Endodermal cell (in vitro differentiated cells): ENCODE measurements around the gene ABCG4. TPM values are rescaled to one million over a fixed set of nuclear protein-coding genes. Genes with fewer than 3 reads are reported as not detected.
"Not testable (repeated sequence)": the region's sequence is repeated elsewhere in the genome, so short reads cannot be mapped to it uniquely, and the experiment has no call there.

Source experiments
- DNase-seq: peaks from one replicate; pipeline ENCODE4 v3.0.0-alpha.2; 2017
- H3K27ac ChIP-seq: 2 replicates; pipeline ENCODE4 v1.5.1; 2013; ENCODE audit warnings: mild to moderate bottlenecking, low read depth, low read length, moderate library complexity
- H3K27me3 ChIP-seq: 2 replicates; pipeline ENCODE4 v1.6.1; 2013; ENCODE audit warnings: mild to moderate bottlenecking, low read length, moderate library complexity; ENCODE audit not compliant: insufficient read depth, control insufficient read depth, poor library complexity, severe bottlenecking
- H3K36me3 ChIP-seq: 2 replicates; pipeline ENCODE4 v1.7.0; 2013; ENCODE audit warnings: mild to moderate bottlenecking, low read length, moderate library complexity; ENCODE audit not compliant: control insufficient read depth, insufficient read depth
- H3K4me1 ChIP-seq: one replicate; pipeline ENCODE4 v1.7.0; 2013; ENCODE audit warnings: low read length; ENCODE audit not compliant: control insufficient read depth, insufficient read depth
- H3K4me3 ChIP-seq: 2 replicates; pipeline ENCODE4 v1.5.1; 2013; ENCODE audit warnings: mild to moderate bottlenecking, low read length, moderate library complexity
- H3K9ac ChIP-seq: 2 replicates; pipeline ENCODE4 v1.6.1; 2013; ENCODE audit warnings: mild to moderate bottlenecking, low read length, moderate library complexity; ENCODE audit not compliant: poor library complexity, severe bottlenecking; ENCODE audit errors: extremely low read depth
- H3K9me3 ChIP-seq: 2 replicates; pipeline ENCODE4 v1.6.1; 2013; ENCODE audit warnings: mild to moderate bottlenecking, low read length, moderate library complexity; ENCODE audit not compliant: control insufficient read depth
- H3K27ac Mint-ChIP-seq: 2 replicates; pipeline ENCODE4 v1.8.0; 2020; ENCODE audit warnings: mixed read lengths
- H3K27me3 Mint-ChIP-seq: 2 replicates; pipeline ENCODE4 v1.8.0; 2021; ENCODE audit warnings: mild to moderate bottlenecking, mixed read lengths; ENCODE audit not compliant: insufficient read depth
- H3K36me3 Mint-ChIP-seq: 2 replicates; pipeline ENCODE4 v1.8.0; 2020; ENCODE audit warnings: low read depth, mixed read lengths
- H3K4me1 Mint-ChIP-seq: 2 replicates; pipeline ENCODE4 v1.8.0; 2020; ENCODE audit warnings: mixed read lengths
- H3K4me3 Mint-ChIP-seq: 2 replicates; pipeline ENCODE4 v1.8.0; 2020; ENCODE audit warnings: mild to moderate bottlenecking, moderate library complexity, mixed read lengths
- H3K9me3 Mint-ChIP-seq: 2 replicates; pipeline ENCODE4 v1.8.0; 2020; ENCODE audit warnings: mild to moderate bottlenecking, mixed read lengths
- CTCF ChIP-seq: fragments of 200-600 bp; sonication (generic); conservative IDR thresholded peaks from 2 replicates; pipeline ENCODE4 v1.5.0; 2021; ENCODE audit warnings: antibody characterized with exemption, mild to moderate bottlenecking
- WGBS, 2 experiments: methylation state at CpG; one replicate each; pipeline versions ENCODE4 v1.1.5 to v1.1.7; 2013; ENCODE audit warnings: missing lambda C conversion rate in 2 of 2, mixed read lengths in 1 of 2; ENCODE audit not compliant: insufficient coverage in 1 of 2, insufficient read length in 1 of 2; 5-methylcytosine and 5-hydroxymethylcytosine counted together
- total RNA-seq, 2 donors: library from RNA; stranded (reverse); fragmentation: NEBNext Ultra II Directional in 1 of 2; extraction: Animal tissue kit (Norgen Biotek cat#: 25700) in 1 of 2; gene quantifications; 2 replicates in 1 of 2; 3 replicates in 1 of 2; pipeline ENCODE4 v1.2.1, GENCODE V29; 2021

The ABCG4 gene
- total RNA-seq, 2 donors from 2014 or later: 1.5 to 1.8 TPM

- TF ChIP-seq CTCF: peak; percentile 46
- Mint-ChIP-seq H3K4me1 (peaks cover 23% of the 10 kb centered on the region), H3K4me3 (peak overlapping the region; percentile 87), H3K36me3 (peaks cover 30% of the 10 kb centered on the region), H3K27ac (peak overlapping the region; percentile 97), H3K27me3 (peaks cover 5% of the 10 kb centered on the region), H3K9me3 (no peaks in the 10 kb centered on the region)
- no peaks in the 10 kb centered on the region for H3K27me3 ChIP-seq
- peak overlapping the region; percentile 89 for H3K4me3 ChIP-seq
- H3K27ac ChIP-seq: peak overlapping the region; percentile 85
- H3K9ac ChIP-seq: peak overlapping the region; percentile 90
- peaks cover 5% of the 10 kb centered on the region for H3K4me1 ChIP-seq
- peaks cover 27% of the 10 kb centered on the region for H3K36me3 ChIP-seq
- no peak for DNase-seq
- H3K9me3 ChIP-seq: no peaks in the 10 kb centered on the region
- 0 to 2% methylated on average over 24 to 29 of the region's 29 CpGs for WGBS, 2 experiments
Measured at GRCh38 chr11:119100994-119101758, 47.7 kb upstream of the ABCG4 start.

DNA sequence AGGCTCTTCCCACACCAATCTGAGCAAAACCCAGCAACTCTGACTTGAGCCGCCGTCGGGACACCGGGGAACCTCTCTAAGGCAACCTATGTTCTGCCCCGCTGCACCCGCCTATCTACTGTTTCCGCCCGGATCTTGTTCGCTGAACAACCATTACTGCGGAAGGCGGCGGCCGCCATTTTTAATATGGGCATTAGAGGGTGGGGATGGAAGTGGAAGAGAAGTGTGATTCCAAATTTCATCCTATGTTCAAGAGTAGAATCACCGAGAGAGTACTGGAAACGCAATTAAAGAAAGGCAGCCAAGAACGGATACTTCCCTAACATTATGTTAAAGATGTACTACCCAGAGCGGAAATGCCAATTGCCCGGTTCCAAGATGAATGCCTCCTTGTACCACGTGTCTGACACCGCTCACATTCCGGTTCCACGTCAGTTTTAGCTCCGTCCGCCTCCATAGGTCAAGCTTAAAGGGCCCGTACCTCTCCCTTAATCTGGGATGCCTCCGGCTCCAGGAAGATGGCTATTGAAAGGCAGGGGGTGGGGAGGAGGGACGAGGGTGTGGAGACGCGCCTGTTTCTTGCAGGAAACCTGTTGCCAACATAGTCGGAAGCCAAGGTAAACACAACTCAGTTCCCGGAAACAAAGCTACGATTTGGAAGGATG lies 47.0 kb upstream of the ABCG4 start, which contains the start of gene DPAGT1:
Gene DPAGT1, minus strand, starts transcription at position 95 of the 665 bp plus-strand sequence. CDS start 198 bp downstream, outside the sequence.
- Histone ChIP-seq H3K4me1 (peaks cover 5% of the 10 kb centered on the region), H3K36me3 (peaks cover 20% of the 10 kb centered on the region), H3K9me3 (no peaks in the 10 kb centered on the region), H3K27ac (peak within 1 kb of the TSS; percentile 85), H3K9ac (peak within 1 kb of the TSS; percentile 90), H3K4me3 (peak within 1 kb of the TSS; percentile 89), H3K27me3 (no peaks in the 10 kb centered on the region)
- Mint-ChIP-seq H3K4me1 (peaks cover 30% of the 10 kb centered on the region), H3K27ac (peak within 1 kb of the TSS; percentile 97), H3K36me3 (peaks cover 25% of the 10 kb centered on the region), H3K4me3 (peak within 1 kb of the TSS; percentile 87), H3K27me3 (peaks cover 5% of the 10 kb centered on the region), H3K9me3 (no peaks in the 10 kb centered on the region)
- TF ChIP-seq CTCF: no peak
- DNase-seq: peak; percentile 97
- 0 to 1% methylated on average over 28 to 32 of the region's 32 CpGs for WGBS, 2 experiments

DNA sequence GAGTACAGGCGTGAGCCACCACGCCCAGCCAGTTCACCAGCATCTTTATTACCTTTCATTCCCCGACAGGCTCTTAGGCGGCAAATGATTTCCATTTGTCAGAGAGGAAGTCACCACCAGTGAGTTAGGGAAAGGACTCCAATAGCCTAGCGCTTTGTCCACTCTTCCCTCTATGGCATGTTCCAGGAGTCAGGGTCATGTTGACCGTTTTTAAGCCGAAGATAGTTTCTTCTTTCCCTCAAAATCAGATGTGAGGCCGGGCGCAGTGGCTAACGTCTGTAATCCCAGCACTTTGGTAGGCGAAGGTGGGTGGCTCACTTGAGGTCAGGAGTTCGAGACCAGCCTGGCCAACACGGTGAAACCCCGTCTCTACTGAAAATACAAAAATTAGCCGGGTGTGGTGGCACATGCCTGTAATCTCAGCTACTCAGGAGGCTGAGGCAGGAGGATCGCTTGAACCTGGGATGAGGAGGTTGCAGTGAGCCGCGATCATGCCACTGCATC lies 45.6 kb upstream of the ABCG4 start:
- H3K9ac ChIP-seq, H3K36me3 ChIP-seq, H3K27me3 Mint-ChIP-seq, H3K9me3 ChIP-seq, H3K9me3 Mint-ChIP-seq, H3K27me3 ChIP-seq, H3K4me1 ChIP-seq, DNase-seq: not testable (repeated sequence)
- H3K4me3 ChIP-seq: peak overlapping the region; percentile 89
- H3K27ac Mint-ChIP-seq: peak overlapping the region; percentile 70
- peak overlapping the region; percentile 85 for H3K27ac ChIP-seq
- H3K36me3 Mint-ChIP-seq: peaks cover 13% of the 10 kb centered on the region
- H3K4me1 Mint-ChIP-seq: peaks cover 31% of the 10 kb centered on the region
- WGBS, 2 experiments: 91 to 95% methylated on average over 17 of the region's 18 CpGs
- H3K4me3 Mint-ChIP-seq: peak overlapping the region; percentile 87
